B cell (primary cell): ENCODE measurements around the gene CNR2. TPM values are rescaled to one million over a fixed set of nuclear protein-coding genes. Genes with fewer than 3 reads are reported as not detected.

Source experiments
- ATAC-seq: fragments of 200-7000 bp; cut with Tn5 transposase; one replicate; pipeline ENCODE4 v1.10.0; 2021; ENCODE audit warnings: low read depth, mild to moderate bottlenecking, moderate number of reproducible peaks, moderate library complexity
- CTCF ChIA-PET: fragments of 350-600 bp; sonication (Branson Sonifier 250); formaldehyde crosslinking; loops from one replicate; lab custom pipeline; 2021; ENCODE audit warnings: antibody characterized with exemption, inconsistent platforms; lab: Charles Lee
- POLR2A ChIA-PET: fragments of 350-600 bp; sonication (Branson Sonifier 250); formaldehyde crosslinking; loops from one replicate; lab custom pipeline; 2021; ENCODE audit warnings: antibody characterized with exemption; lab: Charles Lee
- DNase-seq: peaks from one replicate; pipeline ENCODE4 v3.0.0; 2013
- H2AFZ ChIP-seq: 2 replicates; pipeline ENCODE4 v1.6.1; 2012; ENCODE audit warnings: mild to moderate bottlenecking, low read depth, low read length; ENCODE audit not compliant: insufficient read depth, poor library complexity, severe bottlenecking
- H3K27ac ChIP-seq, 2 donors: 1 replicate in 1 of 2; 2 replicates in 1 of 2; pipeline ENCODE4 v1.5.1; 2012 to 2013; ENCODE audit warnings: low read length in 2 of 2, mild to moderate bottlenecking in 2 of 2, moderate library complexity in 1 of 2
- H3K27me3 ChIP-seq, 4 experiments: fragments of 200-600 bp in 1 of 4; sonication (generic) in 1 of 4; replicated peaks in 1 of 4; 1 replicate in 2 of 4; 2 replicates in 2 of 4; pipeline versions ENCODE4 v1.6.1 to v1.7.0; 2013 to 2016; ENCODE audit warnings: low read length in 3 of 4, mild to moderate bottlenecking in 2 of 4, mixed read lengths in 1 of 4, moderate library complexity in 1 of 4; ENCODE audit not compliant: insufficient read depth in 4 of 4, control insufficient read depth in 3 of 4; ENCODE audit errors: control extremely low read depth in 1 of 4
- H3K36me3 ChIP-seq, 2 experiments: replicated peaks in 1 of 2; 1 replicate in 1 of 2; 2 replicates in 1 of 2; pipeline versions ENCODE4 v1.6.1 to v1.7.1; 2013; ENCODE audit warnings: low read length in 1 of 2; ENCODE audit not compliant: insufficient read depth in 2 of 2, control insufficient read depth in 1 of 2; ENCODE audit errors: control extremely low read depth in 1 of 2, extremely low read depth in 1 of 2
- H3K4me1 ChIP-seq, 2 donors: fragments of 200-600 bp in 1 of 2; sonication (generic) in 1 of 2; 1 replicate in 1 of 2; 2 replicates in 1 of 2; pipeline versions ENCODE4 v1.5.1 to v1.6.1; 2013 to 2017; ENCODE audit warnings: low read length in 2 of 2; ENCODE audit not compliant: control insufficient read depth in 2 of 2, insufficient read depth in 2 of 2
- H3K4me2 ChIP-seq: replicated peaks from 2 replicates; pipeline ENCODE3; 2012; ENCODE audit warnings: mild to moderate bottlenecking, low read depth, low read length; ENCODE audit not compliant: poor library complexity, severe bottlenecking
- H3K4me3 ChIP-seq, 5 experiments: fragments of 200-600 bp in 1 of 5; sonication (generic) in 1 of 5; 1 replicate in 3 of 5; 2 replicates in 2 of 5; pipeline versions ENCODE4 v1.5.1 to v1.7.0; 2011 to 2016; ENCODE audit warnings: low read length in 4 of 5, mild to moderate bottlenecking in 4 of 5, low read depth in 2 of 5, control low read depth in 1 of 5, moderate library complexity in 1 of 5; ENCODE audit not compliant: insufficient read depth in 1 of 5; ENCODE audit errors: control extremely low read depth in 1 of 5, extremely low read depth in 1 of 5
- H3K79me2 ChIP-seq: fragments of 200-600 bp; sonication (generic); one replicate; pipeline ENCODE4 v1.6.0; 2016; ENCODE audit warnings: low read length; ENCODE audit not compliant: control insufficient read depth, insufficient read depth
- H3K9ac ChIP-seq: fragments of 200-600 bp; sonication (generic); 2 replicates; pipeline ENCODE4 v1.6.1; 2017; ENCODE audit warnings: mild to moderate bottlenecking, low read length, moderate library complexity
- H3K9me3 ChIP-seq, 3 donors: one replicate each; pipeline versions ENCODE4 v1.6.1 to v1.7.1; 2013; ENCODE audit warnings: low read length in 2 of 3; ENCODE audit not compliant: control insufficient read depth in 2 of 3, insufficient read depth in 1 of 3; ENCODE audit errors: control extremely low read depth in 1 of 3
- H4K20me1 ChIP-seq: 2 replicates; pipeline ENCODE4 v1.6.0; 2012; ENCODE audit warnings: mild to moderate bottlenecking, low read length; ENCODE audit not compliant: insufficient read depth, control insufficient read depth, poor library complexity, severe bottlenecking
- H3K27ac Mint-ChIP-seq: one replicate; pipeline ENCODE4 v1.8.0; 2021; ENCODE audit warnings: mixed read lengths
- H3K27me3 Mint-ChIP-seq: one replicate; pipeline ENCODE4 v1.8.0; 2021; ENCODE audit warnings: mixed read lengths
- H3K4me1 Mint-ChIP-seq: one replicate; pipeline ENCODE4 v1.8.0; 2021; ENCODE audit warnings: mixed read lengths
- H3K4me3 Mint-ChIP-seq: one replicate; pipeline ENCODE4 v1.8.0; 2021; ENCODE audit warnings: mixed read lengths
- H3K9me3 Mint-ChIP-seq: one replicate; pipeline ENCODE4 v1.8.0; 2022; ENCODE audit warnings: mixed read lengths; ENCODE audit not compliant: insufficient read depth
- CTCF ChIP-seq: fragments of 200-600 bp; IDR thresholded peaks from one replicate; pipeline ENCODE4 v1.8.0; 2022; ENCODE audit warnings: antibody characterized with exemption, mild to moderate bottlenecking
- EZH2 ChIP-seq: IDR thresholded peaks from 2 replicates; pipeline ENCODE4 v1.6.1; 2012; ENCODE audit warnings: borderline replicate concordance, low read depth, mild to moderate bottlenecking, moderate library complexity, low read length; ENCODE audit not compliant: insufficient read depth, poor library complexity, severe bottlenecking
- WGBS: methylation state at CpG from one replicate; pipeline ENCODE4 v1.1.5; 2013; ENCODE audit warnings: missing lambda C conversion rate; ENCODE audit not compliant: insufficient coverage; 5-methylcytosine and 5-hydroxymethylcytosine counted together
- intact Hi-C: fragments of 100-400 bp; cut with micrococcal nuclease; formaldehyde crosslinking; loops from one replicate; pipeline ENCODE4 v1.10.0; 2022
- polyA plus RNA-seq: library from polyadenylated mRNA; depleted of rRNA; stranded (reverse); fragments of >200 nt; gene quantifications from 2 replicates; pipeline ENCODE4 v1.2.3, GENCODE V29; 2012
- total RNA-seq, 2 donors: library from RNA; stranded (reverse); fragments of 120-200 nt in 1 of 2; gene quantifications; 1 replicate in 1 of 2; 2 replicates in 1 of 2; pipeline versions ENCODE4 v1.2.3 to v1.2.4, GENCODE V29; 2013 to 2022

The CNR2 gene
- total and polyA plus RNA-seq, 2 donors (not counting 1 experiment from before 2014, with no cell fraction given) = 45.6 to 63.4 TPM

GRCh38 chr1:23959461-23960290 is 46.5 kb upstream of the CNR2 start, which contains the start of gene PNRC2:
Gene PNRC2 (plus strand): TSS chr1:23959828. CDS start chr1:23961458, 1,630 bp downstream.
- ChIA-PET CTCF (interaction anchor here (0.6 to 3.2 kb wide), 12 partner anchors 10 to 188 kb away, joined by 3 to 19 read pairs (median 6); partner anchors contain the start of gene SRSF10), POLR2A (interaction anchor here (0.6 to 4.6 kb wide), 16 partner anchors 14 to 427 kb away, joined by 3 to 36 read pairs (median 4); partner anchors contain the start of genes CNR2 and SRSF10)
- Histone ChIP-seq H3K4me2 (peak within 1 kb of the TSS; percentile 90), H4K20me1 (peaks cover 8% of the 10 kb centered on the region), H2AFZ (peak within 1 kb of the TSS; percentile 75), H3K79me2 (peaks cover 29% of the 10 kb centered on the region), H3K4me3 (peak within 1 kb of the TSS; percentile 88 to 99 (median 97)), H3K9me3 (no peaks in the 10 kb centered on the region), H3K9ac (peak within 1 kb of the TSS; percentile 92), H3K27ac (peak within 1 kb of the TSS; percentile 93 to 98), H3K4me1 (peaks cover 53 to 56% of the 10 kb centered on the region in 2 donors), H3K36me3 (peaks cover 6 to 30% of the 10 kb centered on the region in 2 experiments), H3K27me3 (no peaks in the 10 kb centered on the region)
- WGBS = under 1% methylated on average over 82 of the region's 84 CpGs
- no peaks in the 10 kb centered on the region for H3K27me3 Mint-ChIP-seq
- peak within 1 kb of the TSS; percentile 100 for H3K4me3 Mint-ChIP-seq
- peaks cover 72% of the 10 kb centered on the region for H3K4me1 Mint-ChIP-seq
- intact Hi-C loops = loop anchor here (1.0 to 2.0 kb wide), 6 partner anchors 21 to 543 kb away; partner anchors contain the start of genes CNR2, FUCA1, GALE and RCAN3
- no peaks in the 10 kb centered on the region for H3K9me3 Mint-ChIP-seq
- no peak for TF ChIP-seq EZH2
- no peak for TF ChIP-seq CTCF
- H3K27ac Mint-ChIP-seq = peak within 1 kb of the TSS; percentile 100
- ATAC-seq (peak; percentile 79), DNase-seq (peak; percentile 96)
